DND-41 (cell line): ENCODE results near the gene PTGES2.

ENCODE experiments used
- ATAC-seq: fragments of 200-7000 bp; cut with Tn5 transposase; 3 replicates; pipeline ENCODE4 v1.9.1; 2021; ENCODE audit warnings: low read depth; ENCODE audit not compliant: insufficient read depth
- DNase-seq: peaks from one replicate; pipeline ENCODE4 v3.0.0-alpha.2; 2020
- H2AFZ ChIP-seq: 2 replicates; pipeline ENCODE4 v1.6.0; 2012; ENCODE audit warnings: low read depth, low read length
- H3K27ac ChIP-seq: 2 replicates; pipeline ENCODE4 v1.5.1; 2012; ENCODE audit warnings: low read length, inconsistent platforms
- H3K27me3 ChIP-seq: fragments of 200-600 bp; sonication (generic); 2 replicates; pipeline ENCODE4 v1.6.0; 2012; ENCODE audit warnings: low read length, mild to moderate bottlenecking, inconsistent platforms; ENCODE audit not compliant: insufficient read depth, poor library complexity
- H3K36me3 ChIP-seq: 2 replicates; pipeline ENCODE4 v1.5.1; 2012; ENCODE audit warnings: low read length, inconsistent platforms; ENCODE audit not compliant: insufficient read depth
- H3K4me1 ChIP-seq: 2 replicates; pipeline ENCODE4 v1.5.1; 2012; ENCODE audit warnings: mild to moderate bottlenecking, low read length; ENCODE audit not compliant: insufficient read depth
- H3K4me2 ChIP-seq: 2 replicates; pipeline ENCODE4 v1.6.0; 2012; ENCODE audit warnings: mild to moderate bottlenecking, moderate library complexity, low read length, inconsistent platforms; ENCODE audit not compliant: insufficient read depth
- H3K4me3 ChIP-seq, 2 experiments: fragments of 200-600 bp in 1 of 2; shearing (Covaris generic) in 1 of 2; 2 replicates each; pipeline ENCODE4 v1.5.1; 2012 to 2016; ENCODE audit warnings: inconsistent platforms in 2 of 2, low read length in 2 of 2, mild to moderate bottlenecking in 2 of 2, low read depth in 1 of 2, moderate library complexity in 1 of 2
- H3K79me2 ChIP-seq: 2 replicates; pipeline ENCODE4 v1.6.0; 2012; ENCODE audit warnings: low read length, inconsistent platforms; ENCODE audit not compliant: insufficient read depth
- H3K9ac ChIP-seq: 2 replicates; pipeline ENCODE4 v1.6.0; 2012; ENCODE audit warnings: low read depth, mild to moderate bottlenecking, inconsistent platforms, low read length, moderate library complexity
- H3K9me3 ChIP-seq: 2 replicates; pipeline ENCODE4 v1.5.1; 2012; ENCODE audit warnings: low read length, moderate library complexity, mild to moderate bottlenecking, inconsistent platforms; ENCODE audit not compliant: insufficient read depth, severe bottlenecking
- H4K20me1 ChIP-seq: 2 replicates; pipeline ENCODE4 v1.6.0; 2012; ENCODE audit warnings: low read length; ENCODE audit not compliant: insufficient read depth
- CTCF ChIP-seq: IDR thresholded peaks from 2 replicates; pipeline ENCODE4 v1.5.1; 2012; ENCODE audit warnings: borderline replicate concordance, low read length, moderate library complexity, mild to moderate bottlenecking; ENCODE audit not compliant: poor library complexity, severe bottlenecking; ENCODE audit errors: extremely low read depth
- EZH2 ChIP-seq: IDR thresholded peaks from 3 replicates; pipeline ENCODE4 v1.6.1; 2012; ENCODE audit warnings: borderline replicate concordance, low read depth, mild to moderate bottlenecking, moderate library complexity, low read length, inconsistent platforms; ENCODE audit not compliant: severe bottlenecking

The PTGES2 gene

GRCh38 chr9:128084746-128085145 lies 42.8 kb downstream of the PTGES2 start:
- Histone ChIP-seq H3K27ac (no peak overlapping the region), H3K79me2 (peaks cover 76% of the 10 kb centered on the region), H3K27me3 (no peaks in the 10 kb centered on the region), H3K36me3 (peaks cover 9% of the 10 kb centered on the region), H3K9ac (no peak overlapping the region), H4K20me1 (no peaks in the 10 kb centered on the region), H3K9me3 (no peaks in the 10 kb centered on the region), H3K4me1 (no peaks in the 10 kb centered on the region), H2AFZ (no peak overlapping the region), H3K4me3 (no peak overlapping the region), H3K4me2 (no peak overlapping the region)
- ATAC-seq (no peak), DNase-seq (no peak)
- no peak for TF ChIP-seq EZH2
- no peak for TF ChIP-seq CTCF

- Histone ChIP-seq H3K4me3 (no peak overlapping the region), H4K20me1 (peaks cover 11% of the 10 kb centered on the region), H3K79me2 (peaks cover 71% of the 10 kb centered on the region), H3K9me3 (no peaks in the 10 kb centered on the region), H3K4me2 (no peak overlapping the region), H2AFZ (no peak overlapping the region), H3K4me1 (no peaks in the 10 kb centered on the region), H3K27ac (no peak overlapping the region), H3K27me3 (no peaks in the 10 kb centered on the region), H3K36me3 (peaks cover 13% of the 10 kb centered on the region; the same call in 1 of the 2 replicates), H3K9ac (no peak overlapping the region)
- no peak for DNase-seq
- TF ChIP-seq CTCF (no peak), EZH2 (no peak)
- ATAC-seq, result no peak
Observed at GRCh38 chr9:128082151-128082550, 45.4 kb downstream of the PTGES2 start.

GRCh38 chr9:128081056-128081455 lies 46.5 kb downstream of the PTGES2 start:
- no peak overlapping the region for H3K4me2 ChIP-seq
- H3K27me3 ChIP-seq, result no peaks in the 10 kb centered on the region
- no peaks in the 10 kb centered on the region for H3K4me1 ChIP-seq
- H4K20me1 ChIP-seq, result peaks cover 14% of the 10 kb centered on the region
- H3K4me3 ChIP-seq, result no peak overlapping the region
- no peak for TF ChIP-seq EZH2
- no peak for TF ChIP-seq CTCF
- no peaks in the 10 kb centered on the region for H3K9me3 ChIP-seq
- H2AFZ ChIP-seq, result no peak overlapping the region
- H3K36me3 ChIP-seq, result peaks cover 17% of the 10 kb centered on the region
- H3K9ac ChIP-seq, result no peak overlapping the region
- DNase-seq, result no peak
- ATAC-seq, result no peak
- peaks cover 74% of the 10 kb centered on the region for H3K79me2 ChIP-seq
- no peak overlapping the region for H3K27ac ChIP-seq

- DNase-seq (no peak), ATAC-seq (no peak)
- H3K27me3 ChIP-seq, result no peaks in the 10 kb centered on the region
- TF ChIP-seq EZH2, result no peak
- TF ChIP-seq CTCF, result no peak
- H3K4me3 ChIP-seq, result no peak overlapping the region
- H2AFZ ChIP-seq, result no peak overlapping the region
- peaks cover 14% of the 10 kb centered on the region for H4K20me1 ChIP-seq
- no peaks in the 10 kb centered on the region for H3K9me3 ChIP-seq
- H3K27ac ChIP-seq, result no peak overlapping the region
- H3K4me2 ChIP-seq, result no peak overlapping the region
- H3K36me3 ChIP-seq, result peaks cover 17% of the 10 kb centered on the region
- H3K4me1 ChIP-seq, result no peaks in the 10 kb centered on the region
- no peak overlapping the region for H3K9ac ChIP-seq
- peaks cover 74% of the 10 kb centered on the region for H3K79me2 ChIP-seq
Observed at GRCh38 chr9:128080206-128080605, 47.3 kb downstream of the PTGES2 start.
